Neuron (in vitro differentiated cells): ENCODE measurements around the gene CADPS2.
A peak's percentile ranks its signal among the peaks of the same experiment; 100 is the strongest.
"Not testable (repeated sequence)": the region's sequence is repeated elsewhere in the genome, so short reads cannot be mapped to it uniquely, and the experiment has no call there.

Experiments
- H2AFZ ChIP-seq: one replicate; pipeline ENCODE4 v1.6.1; 2013; ENCODE audit warnings: low read depth, mild to moderate bottlenecking, inconsistent platforms, low read length, moderate library complexity
- H3K27me3 ChIP-seq: one replicate; pipeline ENCODE4 v1.6.1; 2013; ENCODE audit warnings: low read length; ENCODE audit not compliant: insufficient read depth
- H3K36me3 ChIP-seq: one replicate; pipeline ENCODE4 v1.6.1; 2013; ENCODE audit warnings: low read length; ENCODE audit not compliant: insufficient read depth
- H3K4me1 ChIP-seq: one replicate; pipeline ENCODE4 v1.6.1; 2013; ENCODE audit warnings: low read length; ENCODE audit not compliant: insufficient read depth
- H3K4me3 ChIP-seq: 2 replicates; pipeline ENCODE4 v1.5.1; 2013; ENCODE audit warnings: mild to moderate bottlenecking, low read length, moderate library complexity
- H3K9me3 ChIP-seq: one replicate; pipeline ENCODE4 v1.6.1; 2013; ENCODE audit warnings: low read length

CADPS2 gene

GRCh38 chr7:122686360-122686878, 199.8 kb downstream of the CADPS2 start:
- Histone ChIP-seq H3K36me3 (no peaks in the 10 kb centered on the region), H3K4me3 (no peak overlapping the region), H3K27me3 (no peaks in the 10 kb centered on the region), H3K9me3 (peaks cover 2% of the 10 kb centered on the region), H3K4me1 (no peaks in the 10 kb centered on the region), H2AFZ (no peak overlapping the region)

- peaks cover 8% of the 10 kb centered on the region for H3K4me1 ChIP-seq
- no peaks in the 10 kb centered on the region for H3K36me3 ChIP-seq
- H3K9me3 ChIP-seq = no peaks in the 10 kb centered on the region
- H2AFZ ChIP-seq = no peak overlapping the region
- no peaks in the 10 kb centered on the region for H3K27me3 ChIP-seq
- H3K4me3 ChIP-seq = no peak overlapping the region
Observed at GRCh38 chr7:122684504-122684903, 201.8 kb downstream of the CADPS2 start.

GRCh38 chr7:122682815-122683550, 203.3 kb downstream of the CADPS2 start:
- no peaks in the 10 kb centered on the region for H3K9me3 ChIP-seq
- H3K36me3 ChIP-seq = no peaks in the 10 kb centered on the region
- peaks cover 19% of the 10 kb centered on the region for H3K4me1 ChIP-seq
- no peak overlapping the region for H2AFZ ChIP-seq
- H3K27me3 ChIP-seq = no peaks in the 10 kb centered on the region
- no peak overlapping the region for H3K4me3 ChIP-seq

- H3K4me3 ChIP-seq, H3K9me3 ChIP-seq, H2AFZ ChIP-seq, H3K27me3 ChIP-seq, H3K36me3 ChIP-seq: not testable (repeated sequence)
- peaks cover 24% of the 10 kb centered on the region for H3K4me1 ChIP-seq
Observed at GRCh38 chr7:122681186-122681585, 205.1 kb downstream of the CADPS2 start.

GRCh38 chr7:122679813-122680212, 206.4 kb downstream of the CADPS2 start:
- Histone ChIP-seq H2AFZ (peak overlapping the region; percentile 73), H3K4me3 (peak overlapping the region; percentile 11), H3K4me1 (peaks cover 24% of the 10 kb centered on the region), H3K9me3 (peaks cover 2% of the 10 kb centered on the region), H3K27me3 (no peaks in the 10 kb centered on the region), H3K36me3 (no peaks in the 10 kb centered on the region)

- H3K4me1 ChIP-seq = peaks cover 24% of the 10 kb centered on the region
- H3K36me3 ChIP-seq, H3K27me3 ChIP-seq, H3K9me3 ChIP-seq: not testable (repeated sequence)
- peak overlapping the region; percentile 73 for H2AFZ ChIP-seq
- peak overlapping the region; percentile 11 for H3K4me3 ChIP-seq
Observed at GRCh38 chr7:122679269-122679709, 207.0 kb downstream of the CADPS2 start.

GRCh38 chr7:122677149-122677548, 209.1 kb downstream of the CADPS2 start:
- H3K4me3 ChIP-seq = no peak overlapping the region
- no peaks in the 10 kb centered on the region for H3K36me3 ChIP-seq
- peaks cover 2% of the 10 kb centered on the region for H3K9me3 ChIP-seq
- no peaks in the 10 kb centered on the region for H3K27me3 ChIP-seq
- H2AFZ ChIP-seq = no peak overlapping the region
- peaks cover 24% of the 10 kb centered on the region for H3K4me1 ChIP-seq

- Histone ChIP-seq H3K27me3 (no peaks in the 10 kb centered on the region), H3K4me1 (peaks cover 24% of the 10 kb centered on the region), H3K4me3 (no peak overlapping the region), H2AFZ (no peak overlapping the region), H3K36me3 (no peaks in the 10 kb centered on the region), H3K9me3 (peaks cover 2% of the 10 kb centered on the region)
Observed at GRCh38 chr7:122676466-122676865, 209.8 kb downstream of the CADPS2 start.

GRCh38 chr7:122675621-122676020, 210.6 kb downstream of the CADPS2 start:
- H3K4me1 ChIP-seq = peaks cover 24% of the 10 kb centered on the region
- no peak overlapping the region for H3K4me3 ChIP-seq
- no peak overlapping the region for H2AFZ ChIP-seq
- H3K9me3 ChIP-seq = peaks cover 2% of the 10 kb centered on the region
- H3K27me3 ChIP-seq = no peaks in the 10 kb centered on the region
- no peaks in the 10 kb centered on the region for H3K36me3 ChIP-seq

- Histone ChIP-seq H3K4me1 (peaks cover 21% of the 10 kb centered on the region), H3K27me3 (no peaks in the 10 kb centered on the region), H3K4me3 (no peak overlapping the region), H3K9me3 (peaks cover 2% of the 10 kb centered on the region), H3K36me3 (no peaks in the 10 kb centered on the region), H2AFZ (no peak overlapping the region)
Observed at GRCh38 chr7:122675011-122675410, 211.2 kb downstream of the CADPS2 start.

GRCh38 chr7:122674502-122674901, 211.8 kb downstream of the CADPS2 start:
- H3K27me3 ChIP-seq = no peaks in the 10 kb centered on the region
- H3K36me3 ChIP-seq = no peaks in the 10 kb centered on the region
- peaks cover 2% of the 10 kb centered on the region for H3K9me3 ChIP-seq
- H3K4me1 ChIP-seq = peaks cover 16% of the 10 kb centered on the region
- H2AFZ ChIP-seq = no peak overlapping the region
- no peak overlapping the region for H3K4me3 ChIP-seq

- Histone ChIP-seq H3K36me3 (no peaks in the 10 kb centered on the region), H3K27me3 (no peaks in the 10 kb centered on the region), H2AFZ (no peak overlapping the region), H3K4me1 (peaks cover 13% of the 10 kb centered on the region), H3K4me3 (no peak overlapping the region), H3K9me3 (peaks cover 2% of the 10 kb centered on the region)
Observed at GRCh38 chr7:122673951-122674350, 212.3 kb downstream of the CADPS2 start.

GRCh38 chr7:122672536-122672935, 213.7 kb downstream of the CADPS2 start:
- Histone ChIP-seq H3K36me3 (no peaks in the 10 kb centered on the region), H3K9me3 (no peaks in the 10 kb centered on the region), H3K27me3 (no peaks in the 10 kb centered on the region), H2AFZ (no peak overlapping the region), H3K4me1 (peaks cover under 1% of the 10 kb centered on the region), H3K4me3 (no peak overlapping the region)

- Histone ChIP-seq H3K27me3 (no peaks in the 10 kb centered on the region), H3K36me3 (no peaks in the 10 kb centered on the region), H3K4me1 (no peaks in the 10 kb centered on the region), H3K4me3 (no peak overlapping the region), H3K9me3 (no peaks in the 10 kb centered on the region), H2AFZ (no peak overlapping the region)
Observed at GRCh38 chr7:122663733-122664132, 222.5 kb downstream of the CADPS2 start.
